WTC11 (cell line): ENCODE results near the gene ROBO4.

ENCODE experiments used
- CTCF ChIP-seq: fragments of 200-600 bp; IDR thresholded peaks from 2 replicates; pipeline ENCODE4 v1.8.0; 2022; ENCODE audit warnings: antibody characterized with exemption
- NR1H2 ChIP-seq: sonication (generic); formaldehyde crosslinking; IDR thresholded peaks from 2 replicates; pipeline ENCODE4 v1.9.0; 2021; ENCODE audit warnings: mild to moderate bottlenecking, moderate library complexity, missing genetic modification reagents
- PRRX2 ChIP-seq: fragments of 250-450 bp; sonication (Bioruptor Pico); IDR thresholded peaks from 2 replicates; pipeline ENCODE4 v1.8.0; 2021; ENCODE audit warnings: mild to moderate bottlenecking
- TEAD1 ChIP-seq: sonication (generic); formaldehyde crosslinking; IDR thresholded peaks from 2 replicates; pipeline ENCODE4 v1.8.0; 2022; ENCODE audit warnings: mild to moderate bottlenecking, missing genetic modification reagents
- ZMAT4 ChIP-seq: fragments of 250-450 bp; sonication (Bioruptor Pico); IDR thresholded peaks from 2 replicates; pipeline ENCODE4 v1.9.0; 2021; ENCODE audit warnings: mild to moderate bottlenecking
- ZNF425 ChIP-seq: fragments of 250-450 bp; sonication (Bioruptor Pico); conservative IDR thresholded peaks from 2 replicates; pipeline ENCODE4 v1.9.0; 2021; ENCODE audit warnings: mild to moderate bottlenecking

GRCh38 chr11:124945826-124946225 lies 48.2 kb upstream of the ROBO4 start:
- no peak for TF ChIP-seq ZMAT4 (CRISPR knock-in tag)
- no peak for TF ChIP-seq PRRX2 (CRISPR knock-in tag)
- TF ChIP-seq CTCF = no peak
- no peak for TF ChIP-seq NR1H2 (CRISPR knock-in tag)
- no peak for TF ChIP-seq ZNF425 (CRISPR knock-in tag)
- no peak for TF ChIP-seq TEAD1 (CRISPR knock-in tag)
